ENCODE results near the gene KDM4D. TPM values are rescaled to one million over a fixed set of nuclear protein-coding genes. Genes with fewer than 3 reads are reported as not detected.

KDM4D gene
- total RNA-seq, 1 donor from 2014 or later = 0.93 TPM

- Mint-ChIP-seq H3K4me3 (ENCODE audit: unreplicated experiment) (no peak overlapping the region), H3K27ac (ENCODE audit: unreplicated experiment) (no peak overlapping the region), H3K4me1 (ENCODE audit: low read depth, unreplicated experiment) (no peaks in the 10 kb centered on the region), H3K9me3 (ENCODE audit: unreplicated experiment) (peaks cover 2% of the 10 kb centered on the region), H3K36me3 (ENCODE audit: low read depth, unreplicated experiment) (no peaks in the 10 kb centered on the region), H3K27me3 (ENCODE audit: low read depth, unreplicated experiment) (peaks cover 14% of the 10 kb centered on the region)
- Histone ChIP-seq H3K4me1 (ENCODE audit: insufficient read depth, low read length) (no peaks in the 10 kb centered on the region), H3K4me3 (ENCODE audit: insufficient read depth, low read depth, low read length) (no peak overlapping the region), H3K9ac (ENCODE audit: low read length) (no peak overlapping the region), H3K4me2 (ENCODE audit: low read length) (no peak overlapping the region), H2AFZ (ENCODE audit: low read depth, low read length) (no peak overlapping the region), H4K20me1 (ENCODE audit: insufficient read depth, low read length) (no peaks in the 10 kb centered on the region), H3K79me2 (ENCODE audit: insufficient read depth, low read length) (no peaks in the 10 kb centered on the region), H3K9me3 (ENCODE audit: insufficient read depth, low read depth, low read length) (no peaks in the 10 kb centered on the region), H3K27me3 (ENCODE audit: insufficient read depth, low read length) (peaks cover 24% of the 10 kb centered on the region), H3K36me3 (ENCODE audit: insufficient read depth, low read length) (no peaks in the 10 kb centered on the region), H3K27ac (ENCODE audit: low read depth, low read length) (no peak overlapping the region)
- FAIRE-seq = no peak
- no peak for TF ChIP-seq CTCF (IDR thresholded peaks at IDR 0.05; ENCODE audit: insufficient read depth, low read depth, low read length)
- no peak for TF ChIP-seq EZH2 (IDR thresholded peaks at IDR 0.05; ENCODE audit: insufficient read depth, low read length)
- DNase-seq (ENCODE audit: low read depth) = no peak
Observed at GRCh38 chr11:95045812-95046211, 72.3 kb downstream of the KDM4D start.

Other genes starting within 250 kb of the KDM4D start
- 46.1 and 47.8 TPM in 2 replicates for gene AMOTL1, start 205.4 kb upstream of the KDM4D start, total RNA-seq
- 53.5 and 59.2 TPM in 2 replicates for gene CWC15, start 153 bp upstream of the KDM4D start, total RNA-seq
- gene KDM4E, start 51.5 kb downstream of the KDM4D start, total RNA-seq = 0.41 TPM in 1 of 2 replicates, not detected in the other
- gene KDM4F, start 75.7 kb downstream of the KDM4D start, total RNA-seq = not detected in 2 replicates
- gene SRSF8, start 93.2 kb downstream of the KDM4D start, total RNA-seq = 41.6 and 47.5 TPM in 2 replicates
- 29.8 and 34.4 TPM in 2 replicates for gene ENDOD1, start 116.1 kb downstream of the KDM4D start, total RNA-seq

All from astrocyte (in vitro differentiated cells and primary cell).